Lower lobe of right lung (tissue), 2 donors: ENCODE measurements around the gene TGM6. TPM values are rescaled to one million over a fixed set of nuclear protein-coding genes. Genes with fewer than 3 reads are reported as not detected.

Experiments used
- ATAC-seq, 2 donors: fragments of 200-7000 bp; cut with Tn5 transposase; one replicate each; pipeline ENCODE4 v1.9.1; 2020 to 2022; ENCODE audit warnings: mild to moderate bottlenecking in 2 of 2, moderate library complexity in 2 of 2
- DNase-seq: peaks from one replicate; pipeline ENCODE4 v3.0.0-alpha.2; 2020
- H3K27ac ChIP-seq: fragments of 200-600 bp; one replicate; pipeline ENCODE4 v1.8.0; 2022
- H3K27me3 ChIP-seq: fragments of 200-600 bp; one replicate; pipeline ENCODE4 v1.8.0; 2022; ENCODE audit warnings: low read depth
- H3K36me3 ChIP-seq: fragments of 200-600 bp; one replicate; pipeline ENCODE4 v1.8.0; 2022; ENCODE audit warnings: mild to moderate bottlenecking
- H3K4me1 ChIP-seq: fragments of 200-600 bp; one replicate; pipeline ENCODE4 v1.8.0; 2022
- H3K4me3 ChIP-seq: fragments of 200-600 bp; one replicate; pipeline ENCODE4 v1.8.0; 2022; ENCODE audit warnings: mild to moderate bottlenecking
- H3K9me3 ChIP-seq: fragments of 200-600 bp; one replicate; pipeline ENCODE4 v1.8.0; 2022
- intact Hi-C: fragments of 100-400 bp; cut with DNase I; formaldehyde crosslinking; loops from one replicate; pipeline ENCODE4 v1.11.0; 2022
- total RNA-seq: library from RNA; stranded (reverse); fragmentation: NEBNext Ultra II Directional; extraction: Animal tissue kit (Norgen Biotek cat#: 25700); gene quantifications from one replicate; pipeline ENCODE4 v1.2.1, GENCODE V29; 2021
- TF ChIP-seq, protein P1 (sequence below): fragments of 200-600 bp; IDR thresholded peaks from one replicate; pipeline ENCODE4 v1.8.0; 2022; ENCODE audit warnings: antibody characterized with exemption, mild to moderate bottlenecking
- donor health status: DM: no; HTN: yes; CAD: no; lungs with severe emphysema.

The TGM6 gene
- total RNA-seq, 1 donor from 2014 or later = not detected

- TF ChIP-seq, protein P1, sequence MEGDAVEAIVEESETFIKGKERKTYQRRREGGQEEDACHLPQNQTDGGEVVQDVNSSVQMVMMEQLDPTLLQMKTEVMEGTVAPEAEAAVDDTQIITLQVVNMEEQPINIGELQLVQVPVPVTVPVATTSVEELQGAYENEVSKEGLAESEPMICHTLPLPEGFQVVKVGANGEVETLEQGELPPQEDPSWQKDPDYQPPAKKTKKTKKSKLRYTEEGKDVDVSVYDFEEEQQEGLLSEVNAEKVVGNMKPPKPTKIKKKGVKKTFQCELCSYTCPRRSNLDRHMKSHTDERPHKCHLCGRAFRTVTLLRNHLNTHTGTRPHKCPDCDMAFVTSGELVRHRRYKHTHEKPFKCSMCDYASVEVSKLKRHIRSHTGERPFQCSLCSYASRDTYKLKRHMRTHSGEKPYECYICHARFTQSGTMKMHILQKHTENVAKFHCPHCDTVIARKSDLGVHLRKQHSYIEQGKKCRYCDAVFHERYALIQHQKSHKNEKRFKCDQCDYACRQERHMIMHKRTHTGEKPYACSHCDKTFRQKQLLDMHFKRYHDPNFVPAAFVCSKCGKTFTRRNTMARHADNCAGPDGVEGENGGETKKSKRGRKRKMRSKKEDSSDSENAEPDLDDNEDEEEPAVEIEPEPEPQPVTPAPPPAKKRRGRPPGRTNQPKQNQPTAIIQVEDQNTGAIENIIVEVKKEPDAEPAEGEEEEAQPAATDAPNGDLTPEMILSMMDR = no peak
- intact Hi-C loops = no loop called here
- no peaks in the 10 kb centered on the region for H3K36me3 ChIP-seq
- DNase-seq = no peak
- no peak overlapping the region for H3K4me3 ChIP-seq
- no peak overlapping the region for H3K27ac ChIP-seq
- no peaks in the 10 kb centered on the region for H3K9me3 ChIP-seq
- peaks cover 4% of the 10 kb centered on the region for H3K27me3 ChIP-seq
- H3K4me1 ChIP-seq = no peaks in the 10 kb centered on the region
- no peak for ATAC-seq
Measured at GRCh38 chr20:2416541-2417212, 36.0 kb downstream of the TGM6 start.

- Histone ChIP-seq H3K27ac (no peak overlapping the region), H3K4me3 (no peak overlapping the region), H3K9me3 (no peaks in the 10 kb centered on the region), H3K27me3 (peaks cover 4% of the 10 kb centered on the region), H3K36me3 (no peaks in the 10 kb centered on the region), H3K4me1 (no peaks in the 10 kb centered on the region)
- TF ChIP-seq, protein P1 = no peak
- intact Hi-C loops = no loop called here
- DNase-seq (no peak), ATAC-seq (peak in 1 of 2 donors; percentile 39)
Measured at GRCh38 chr20:2417213-2417541, 36.5 kb downstream of the TGM6 start.

DNA sequence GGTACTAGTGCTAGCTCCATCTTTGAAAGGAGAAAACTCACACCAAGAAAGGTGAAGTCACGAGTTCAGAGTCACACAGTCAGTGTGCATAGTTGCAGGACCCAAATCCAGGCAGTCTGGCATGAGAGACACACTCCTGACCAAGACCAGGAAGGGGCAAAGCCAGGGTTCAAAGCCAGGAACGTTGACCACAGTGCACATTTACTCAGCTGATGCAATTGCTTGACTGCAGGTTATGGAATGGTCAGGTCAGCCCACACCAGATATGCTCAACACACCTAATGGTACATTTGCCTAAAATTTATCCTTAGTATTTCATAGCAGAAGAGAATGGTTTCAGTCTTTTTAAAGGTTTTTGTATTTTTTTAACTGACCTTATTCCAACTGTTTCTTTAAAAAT is 37.7 kb downstream of the TGM6 start:
- H3K9me3 ChIP-seq = no peaks in the 10 kb centered on the region
- no peak overlapping the region for H3K4me3 ChIP-seq
- H3K27me3 ChIP-seq = peaks cover 4% of the 10 kb centered on the region
- TF ChIP-seq, protein P1 = no peak
- ATAC-seq (no peak), DNase-seq (no peak)
- no peak overlapping the region for H3K27ac ChIP-seq
- H3K4me1 ChIP-seq = no peaks in the 10 kb centered on the region
- intact Hi-C loops = no loop called here
- H3K36me3 ChIP-seq = no peaks in the 10 kb centered on the region

- H3K27me3 ChIP-seq = peaks cover 4% of the 10 kb centered on the region
- H3K4me1 ChIP-seq = no peaks in the 10 kb centered on the region
- intact Hi-C loops = no loop called here
- no peak for DNase-seq
- H3K27ac ChIP-seq = no peak overlapping the region
- ATAC-seq = no peak
- H3K9me3 ChIP-seq = no peaks in the 10 kb centered on the region
- TF ChIP-seq, protein P1 = no peak
- H3K4me3 ChIP-seq = no peak overlapping the region
- H3K36me3 ChIP-seq = no peaks in the 10 kb centered on the region
Measured at GRCh38 chr20:2420510-2420909, 39.8 kb downstream of the TGM6 start.

DNA sequence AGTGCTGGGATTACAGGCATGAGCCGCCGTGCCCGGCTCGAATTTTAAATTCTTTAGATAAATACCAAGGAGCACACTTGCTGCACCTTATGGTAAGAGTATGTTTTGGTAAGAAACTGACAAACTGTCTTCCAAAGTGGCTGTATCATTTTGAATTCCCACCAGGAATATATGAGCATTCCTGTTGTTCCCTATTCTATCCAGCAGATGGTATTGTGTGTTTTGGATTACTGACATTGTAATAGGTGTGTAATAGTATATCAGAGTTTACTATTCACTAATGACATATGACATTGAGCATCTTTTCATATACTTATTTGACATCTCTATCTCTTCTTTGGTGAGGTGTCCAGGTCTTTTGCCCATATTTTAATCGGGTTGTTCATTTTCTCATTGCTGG is 40.5 kb downstream of the TGM6 start:
- ATAC-seq (no peak), DNase-seq (no peak)
- Histone ChIP-seq H3K36me3 (no peaks in the 10 kb centered on the region), H3K4me3 (no peak overlapping the region), H3K27ac (no peak overlapping the region), H3K27me3 (peaks cover 4% of the 10 kb centered on the region), H3K4me1 (no peaks in the 10 kb centered on the region), H3K9me3 (no peaks in the 10 kb centered on the region)
- intact Hi-C loops = no loop called here
- TF ChIP-seq, protein P1 = no peak
